K562 (cell line): ENCODE results near the gene SLC16A10. TPM values are rescaled to one million over a fixed set of nuclear protein-coding genes. Genes with fewer than 3 reads are reported as not detected.

Experiments
- ILK ChIP-seq: fragments of 450-650 bp; IDR thresholded peaks from 2 replicates; pipeline ENCODE4 v1.6.1; 2016; ENCODE audit warnings: missing genetic modification characterization, low read depth, mild to moderate bottlenecking, missing compliant biosample characterization, moderate library complexity, borderline replicate concordance
- NR3C1 ChIP-seq: sonication (generic); formaldehyde crosslinking; IDR thresholded peaks from 2 replicates; pipeline ENCODE4 v1.8.1; 2022; ENCODE audit warnings: missing genetic modification reagents
- POLR2B ChIP-seq: fragments of 450-650 bp; IDR thresholded peaks from 2 replicates; pipeline ENCODE4 v1.6.1; 2018; ENCODE audit warnings: low read depth; ENCODE audit not compliant: partially characterized antibody
- RBM25 ChIP-seq: fragments of 200-400 bp; formaldehyde crosslinking; IDR thresholded peaks from 2 replicates; pipeline ENCODE4 v1.6.1; 2018; ENCODE audit warnings: low read length, low read depth, moderate library complexity; ENCODE audit not compliant: severe bottlenecking
- SIRT6 ChIP-seq: IDR thresholded peaks from one replicate; pipeline ENCODE4 v1.6.1; 2012; ENCODE audit warnings: low read depth, mild to moderate bottlenecking, control low read depth, inconsistent platforms, low read length, moderate library complexity
- SMARCE1 ChIP-seq: fragments of 450-650 bp; IDR thresholded peaks from 2 replicates; pipeline ENCODE4 v1.7.1; 2016; ENCODE audit warnings: mild to moderate bottlenecking
- SMC3 ChIP-seq: conservative IDR thresholded peaks from 2 replicates; pipeline ENCODE4 v1.6.1; 2011; ENCODE audit warnings: low read depth, low read length, improper control_type of control experiment; ENCODE audit not compliant: insufficient read depth
- TCF3 ChIP-seq: sonication (generic); formaldehyde crosslinking; IDR thresholded peaks from 2 replicates; pipeline ENCODE4 v1.4.0; 2020; ENCODE audit warnings: mild to moderate bottlenecking, missing genetic modification reagents
- ZNF165 ChIP-seq: fragments of 250-450 bp; sonication (Bioruptor Pico); IDR thresholded peaks from 2 replicates; pipeline ENCODE4 v1.4.0; 2020; ENCODE audit warnings: borderline replicate concordance
- ZNF717 ChIP-seq: fragments of 250-450 bp; sonication (Bioruptor Pico); IDR thresholded peaks from 2 replicates; pipeline ENCODE4 v1.5.0; 2021
- polyA plus RNA-seq, 8 experiments: library from polyadenylated mRNA; depleted of rRNA in 4 of 8; stranded (reverse) in 5 of 8; unstranded in 3 of 8; fragments of >200 nt; fragmentation: Nextera tagmentation in 2 of 8; fragmentation: Illumina TruSeq in 1 of 8; extraction: Ambion mirVana in 2 of 8; extraction: Trizol in 1 of 8; gene quantifications; 2 replicates each; pipeline versions ENCODE4 v1.2.1 to v1.2.3, GENCODE V29; 2011 to 2014; ENCODE audit warnings: inconsistent platforms in 1 of 8, missing spikeins in 1 of 8
- total RNA-seq, 7 experiments: library from RNA; depleted of rRNA in 6 of 7; stranded (reverse); fragments of >200 nt in 6 of 7; fragmentation: Illumina TruSeq in 2 of 7; extraction: Trizol in 2 of 7; gene quantifications; 2 replicates each; pipeline versions ENCODE4 v1.2.1 to v1.2.3, GENCODE V29; 2011 to 2021; ENCODE audit warnings: low replicate concordance in 1 of 7
- TF ChIP-seq, protein P1 (sequence below): sonication (generic); formaldehyde crosslinking; IDR thresholded peaks from 2 replicates; pipeline ENCODE4 v1.8.0; 2023; ENCODE audit warnings: mild to moderate bottlenecking, missing genetic modification reagents
- TF ChIP-seq, protein P2 (sequence below): sonication (generic); formaldehyde crosslinking; IDR thresholded peaks from 2 replicates; pipeline ENCODE4 v1.8.0; 2023; ENCODE audit warnings: mild to moderate bottlenecking, missing genetic modification reagents
- TF ChIP-seq, protein P3 (sequence below): fragments of 450-650 bp; formaldehyde crosslinking; conservative IDR thresholded peaks from 2 replicates; pipeline ENCODE4 v1.4.0; 2022; ENCODE audit warnings: mild to moderate bottlenecking, missing genetic modification characterization
- TF ChIP-seq, protein P4 (sequence below): IDR thresholded peaks from 2 replicates; pipeline ENCODE4 v1.6.1; 2014; ENCODE audit warnings: antibody characterized with exemption
- TF ChIP-seq, protein P5 (sequence below): fragments of 450-650 bp; IDR thresholded peaks from 2 replicates; pipeline ENCODE4 v1.7.0; 2016; ENCODE audit warnings: borderline replicate concordance
- TF ChIP-seq, protein P6 (sequence below): fragments of 450-650 bp; formaldehyde crosslinking; IDR thresholded peaks from 2 replicates; pipeline ENCODE4 v1.4.0; 2022; ENCODE audit warnings: missing genetic modification characterization

Gene SLC16A10
- total and polyA plus RNA-seq, 9 of the 15 experiments (the other 6 are each of a cell fraction or from before 2014, with no cell fraction given): 0.02 to 0.54 (median 0.24) TPM; not detected in 4

DNA sequence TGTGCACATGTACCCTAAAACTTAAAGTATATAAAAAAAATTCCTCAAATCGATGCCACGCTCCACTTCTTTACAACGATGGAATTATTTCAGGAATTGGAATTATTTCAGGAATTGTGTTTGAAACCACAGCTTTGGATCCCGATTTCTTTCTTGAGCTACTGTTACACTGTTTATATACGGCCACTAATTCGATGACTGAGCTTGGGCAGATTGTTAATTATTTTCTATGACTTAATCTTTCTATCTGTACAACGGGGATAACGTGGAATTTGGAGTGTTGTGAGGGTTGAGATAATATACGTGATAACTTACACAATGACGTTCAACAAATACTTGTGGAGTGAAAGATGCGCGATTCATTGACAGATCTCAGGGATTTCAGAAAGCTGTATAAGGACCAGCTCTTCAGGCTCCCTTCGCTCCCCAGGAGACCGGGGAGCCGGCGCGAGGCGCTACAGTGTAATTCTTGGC is 171.3 kb downstream of the SLC16A10 start (continued):
- TF ChIP-seq, protein P1, sequence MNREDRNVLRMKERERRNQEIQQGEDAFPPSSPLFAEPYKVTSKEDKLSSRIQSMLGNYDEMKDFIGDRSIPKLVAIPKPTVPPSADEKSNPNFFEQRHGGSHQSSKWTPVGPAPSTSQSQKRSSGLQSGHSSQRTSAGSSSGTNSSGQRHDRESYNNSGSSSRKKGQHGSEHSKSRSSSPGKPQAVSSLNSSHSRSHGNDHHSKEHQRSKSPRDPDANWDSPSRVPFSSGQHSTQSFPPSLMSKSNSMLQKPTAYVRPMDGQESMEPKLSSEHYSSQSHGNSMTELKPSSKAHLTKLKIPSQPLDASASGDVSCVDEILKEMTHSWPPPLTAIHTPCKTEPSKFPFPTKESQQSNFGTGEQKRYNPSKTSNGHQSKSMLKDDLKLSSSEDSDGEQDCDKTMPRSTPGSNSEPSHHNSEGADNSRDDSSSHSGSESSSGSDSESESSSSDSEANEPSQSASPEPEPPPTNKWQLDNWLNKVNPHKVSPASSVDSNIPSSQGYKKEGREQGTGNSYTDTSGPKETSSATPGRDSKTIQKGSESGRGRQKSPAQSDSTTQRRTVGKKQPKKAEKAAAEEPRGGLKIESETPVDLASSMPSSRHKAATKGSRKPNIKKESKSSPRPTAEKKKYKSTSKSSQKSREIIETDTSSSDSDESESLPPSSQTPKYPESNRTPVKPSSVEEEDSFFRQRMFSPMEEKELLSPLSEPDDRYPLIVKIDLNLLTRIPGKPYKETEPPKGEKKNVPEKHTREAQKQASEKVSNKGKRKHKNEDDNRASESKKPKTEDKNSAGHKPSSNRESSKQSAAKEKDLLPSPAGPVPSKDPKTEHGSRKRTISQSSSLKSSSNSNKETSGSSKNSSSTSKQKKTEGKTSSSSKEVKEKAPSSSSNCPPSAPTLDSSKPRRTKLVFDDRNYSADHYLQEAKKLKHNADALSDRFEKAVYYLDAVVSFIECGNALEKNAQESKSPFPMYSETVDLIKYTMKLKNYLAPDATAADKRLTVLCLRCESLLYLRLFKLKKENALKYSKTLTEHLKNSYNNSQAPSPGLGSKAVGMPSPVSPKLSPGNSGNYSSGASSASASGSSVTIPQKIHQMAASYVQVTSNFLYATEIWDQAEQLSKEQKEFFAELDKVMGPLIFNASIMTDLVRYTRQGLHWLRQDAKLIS (CRISPR knock-in tag): no peak
- TF ChIP-seq TCF3 (CRISPR knock-in tag): no peak
- TF ChIP-seq, protein P2, sequence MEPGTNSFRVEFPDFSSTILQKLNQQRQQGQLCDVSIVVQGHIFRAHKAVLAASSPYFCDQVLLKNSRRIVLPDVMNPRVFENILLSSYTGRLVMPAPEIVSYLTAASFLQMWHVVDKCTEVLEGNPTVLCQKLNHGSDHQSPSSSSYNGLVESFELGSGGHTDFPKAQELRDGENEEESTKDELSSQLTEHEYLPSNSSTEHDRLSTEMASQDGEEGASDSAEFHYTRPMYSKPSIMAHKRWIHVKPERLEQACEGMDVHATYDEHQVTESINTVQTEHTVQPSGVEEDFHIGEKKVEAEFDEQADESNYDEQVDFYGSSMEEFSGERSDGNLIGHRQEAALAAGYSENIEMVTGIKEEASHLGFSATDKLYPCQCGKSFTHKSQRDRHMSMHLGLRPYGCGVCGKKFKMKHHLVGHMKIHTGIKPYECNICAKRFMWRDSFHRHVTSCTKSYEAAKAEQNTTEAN: no peak
- no peak for TF ChIP-seq ILK (tag)
- no peak for TF ChIP-seq SMC3
- TF ChIP-seq, protein P3, sequence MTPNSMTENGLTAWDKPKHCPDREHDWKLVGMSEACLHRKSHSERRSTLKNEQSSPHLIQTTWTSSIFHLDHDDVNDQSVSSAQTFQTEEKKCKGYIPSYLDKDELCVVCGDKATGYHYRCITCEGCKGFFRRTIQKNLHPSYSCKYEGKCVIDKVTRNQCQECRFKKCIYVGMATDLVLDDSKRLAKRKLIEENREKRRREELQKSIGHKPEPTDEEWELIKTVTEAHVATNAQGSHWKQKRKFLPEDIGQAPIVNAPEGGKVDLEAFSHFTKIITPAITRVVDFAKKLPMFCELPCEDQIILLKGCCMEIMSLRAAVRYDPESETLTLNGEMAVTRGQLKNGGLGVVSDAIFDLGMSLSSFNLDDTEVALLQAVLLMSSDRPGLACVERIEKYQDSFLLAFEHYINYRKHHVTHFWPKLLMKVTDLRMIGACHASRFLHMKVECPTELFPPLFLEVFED: no peak
- TF ChIP-seq ZNF717: no peak
- TF ChIP-seq NR3C1 (CRISPR knock-in tag): no peak
- no peak for TF ChIP-seq SIRT6
- TF ChIP-seq, protein P4, sequence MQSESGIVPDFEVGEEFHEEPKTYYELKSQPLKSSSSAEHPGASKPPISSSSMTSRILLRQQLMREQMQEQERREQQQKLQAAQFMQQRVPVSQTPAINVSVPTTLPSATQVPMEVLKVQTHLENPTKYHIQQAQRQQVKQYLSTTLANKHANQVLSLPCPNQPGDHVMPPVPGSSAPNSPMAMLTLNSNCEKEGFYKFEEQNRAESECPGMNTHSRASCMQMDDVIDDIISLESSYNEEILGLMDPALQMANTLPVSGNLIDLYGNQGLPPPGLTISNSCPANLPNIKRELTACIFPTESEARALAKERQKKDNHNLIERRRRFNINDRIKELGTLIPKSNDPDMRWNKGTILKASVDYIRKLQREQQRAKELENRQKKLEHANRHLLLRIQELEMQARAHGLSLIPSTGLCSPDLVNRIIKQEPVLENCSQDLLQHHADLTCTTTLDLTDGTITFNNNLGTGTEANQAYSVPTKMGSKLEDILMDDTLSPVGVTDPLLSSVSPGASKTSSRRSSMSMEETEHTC: no peak
- TF ChIP-seq RBM25: peak; percentile 82
- TF ChIP-seq ZNF165 (CRISPR knock-in tag): no peak
- no peak for TF ChIP-seq POLR2B
- TF ChIP-seq, protein P5, sequence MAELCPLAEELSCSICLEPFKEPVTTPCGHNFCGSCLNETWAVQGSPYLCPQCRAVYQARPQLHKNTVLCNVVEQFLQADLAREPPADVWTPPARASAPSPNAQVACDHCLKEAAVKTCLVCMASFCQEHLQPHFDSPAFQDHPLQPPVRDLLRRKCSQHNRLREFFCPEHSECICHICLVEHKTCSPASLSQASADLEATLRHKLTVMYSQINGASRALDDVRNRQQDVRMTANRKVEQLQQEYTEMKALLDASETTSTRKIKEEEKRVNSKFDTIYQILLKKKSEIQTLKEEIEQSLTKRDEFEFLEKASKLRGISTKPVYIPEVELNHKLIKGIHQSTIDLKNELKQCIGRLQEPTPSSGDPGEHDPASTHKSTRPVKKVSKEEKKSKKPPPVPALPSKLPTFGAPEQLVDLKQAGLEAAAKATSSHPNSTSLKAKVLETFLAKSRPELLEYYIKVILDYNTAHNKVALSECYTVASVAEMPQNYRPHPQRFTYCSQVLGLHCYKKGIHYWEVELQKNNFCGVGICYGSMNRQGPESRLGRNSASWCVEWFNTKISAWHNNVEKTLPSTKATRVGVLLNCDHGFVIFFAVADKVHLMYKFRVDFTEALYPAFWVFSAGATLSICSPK: no peak
- TF ChIP-seq, protein P6, sequence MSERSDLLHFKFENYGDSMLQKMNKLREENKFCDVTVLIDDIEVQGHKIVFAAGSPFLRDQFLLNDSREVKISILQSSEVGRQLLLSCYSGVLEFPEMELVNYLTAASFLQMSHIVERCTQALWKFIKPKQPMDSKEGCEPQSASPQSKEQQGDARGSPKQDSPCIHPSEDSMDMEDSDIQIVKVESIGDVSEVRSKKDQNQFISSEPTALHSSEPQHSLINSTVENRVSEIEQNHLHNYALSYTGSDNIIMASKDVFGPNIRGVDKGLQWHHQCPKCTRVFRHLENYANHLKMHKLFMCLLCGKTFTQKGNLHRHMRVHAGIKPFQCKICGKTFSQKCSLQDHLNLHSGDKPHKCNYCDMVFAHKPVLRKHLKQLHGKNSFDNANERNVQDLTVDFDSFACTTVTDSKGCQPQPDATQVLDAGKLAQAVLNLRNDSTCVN (CRISPR knock-in tag): no peak
- no peak for TF ChIP-seq SMARCE1
